Measurements from ENCODE around the gene KRT34. TPM values are rescaled to one million over a fixed set of nuclear protein-coding genes. Genes with fewer than 3 reads are reported as not detected.
A peak's percentile ranks its signal among the peaks of the same experiment; 100 is the strongest.

The KRT34 gene
- total RNA-seq, 4 donors from 2014 or later: not detected

DNA sequence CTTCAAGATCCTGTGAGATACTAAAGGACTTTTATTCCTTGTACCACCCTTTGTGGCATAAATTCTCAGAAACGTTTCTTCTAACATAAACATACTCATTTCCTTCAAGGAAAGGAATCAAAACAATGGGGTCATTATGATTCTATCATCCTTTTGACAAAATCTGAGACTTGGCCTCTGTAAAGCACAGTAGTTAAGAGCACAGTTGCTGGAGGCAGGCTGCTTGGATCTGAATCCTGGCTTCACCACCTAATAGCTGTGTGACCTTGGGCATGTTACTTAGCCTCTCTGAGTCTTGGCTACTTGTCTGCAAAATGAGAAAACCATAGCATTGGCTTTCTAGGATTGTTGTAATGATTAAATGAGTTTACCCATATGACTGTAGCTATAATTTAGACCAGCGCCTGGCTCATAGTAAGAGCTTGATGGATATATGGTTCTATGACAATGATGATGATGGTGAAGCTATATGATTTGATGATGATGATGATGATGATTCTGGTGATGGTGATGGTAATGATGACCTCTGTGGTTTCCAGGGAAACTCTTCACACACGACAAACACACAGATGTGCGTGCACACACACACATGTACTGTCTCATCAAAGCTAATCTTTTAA, 21.4 kb upstream of the KRT34 start:
- Histone ChIP-seq H3K27me3 (no peaks in the 10 kb centered on the region), H3K36me3 (no peaks in the 10 kb centered on the region), H3K27ac (no peak overlapping the region), H3K9me3 (no peaks in the 10 kb centered on the region), H3K4me3 (no peak overlapping the region), H3K4me1 (no peaks in the 10 kb centered on the region)
- DNase-seq (no peak), ATAC-seq (no peak)
- in situ Hi-C loops (cut with MboI; ENCODE audit: low sequenced_read_pairs in 4 of 4): no loop called here
- TF ChIP-seq POLR2A (IDR thresholded peaks at IDR 0.05): no peak
- TF ChIP-seq, protein P1, sequence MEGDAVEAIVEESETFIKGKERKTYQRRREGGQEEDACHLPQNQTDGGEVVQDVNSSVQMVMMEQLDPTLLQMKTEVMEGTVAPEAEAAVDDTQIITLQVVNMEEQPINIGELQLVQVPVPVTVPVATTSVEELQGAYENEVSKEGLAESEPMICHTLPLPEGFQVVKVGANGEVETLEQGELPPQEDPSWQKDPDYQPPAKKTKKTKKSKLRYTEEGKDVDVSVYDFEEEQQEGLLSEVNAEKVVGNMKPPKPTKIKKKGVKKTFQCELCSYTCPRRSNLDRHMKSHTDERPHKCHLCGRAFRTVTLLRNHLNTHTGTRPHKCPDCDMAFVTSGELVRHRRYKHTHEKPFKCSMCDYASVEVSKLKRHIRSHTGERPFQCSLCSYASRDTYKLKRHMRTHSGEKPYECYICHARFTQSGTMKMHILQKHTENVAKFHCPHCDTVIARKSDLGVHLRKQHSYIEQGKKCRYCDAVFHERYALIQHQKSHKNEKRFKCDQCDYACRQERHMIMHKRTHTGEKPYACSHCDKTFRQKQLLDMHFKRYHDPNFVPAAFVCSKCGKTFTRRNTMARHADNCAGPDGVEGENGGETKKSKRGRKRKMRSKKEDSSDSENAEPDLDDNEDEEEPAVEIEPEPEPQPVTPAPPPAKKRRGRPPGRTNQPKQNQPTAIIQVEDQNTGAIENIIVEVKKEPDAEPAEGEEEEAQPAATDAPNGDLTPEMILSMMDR (IDR thresholded peaks at IDR 0.05 in 4 of 5, conservative IDR thresholded peaks at IDR 0.05 in 1 of 5): no peak
- intact Hi-C loops (cut with DNase I; ENCODE audit: low total_unique reads): no loop called here

DNA sequence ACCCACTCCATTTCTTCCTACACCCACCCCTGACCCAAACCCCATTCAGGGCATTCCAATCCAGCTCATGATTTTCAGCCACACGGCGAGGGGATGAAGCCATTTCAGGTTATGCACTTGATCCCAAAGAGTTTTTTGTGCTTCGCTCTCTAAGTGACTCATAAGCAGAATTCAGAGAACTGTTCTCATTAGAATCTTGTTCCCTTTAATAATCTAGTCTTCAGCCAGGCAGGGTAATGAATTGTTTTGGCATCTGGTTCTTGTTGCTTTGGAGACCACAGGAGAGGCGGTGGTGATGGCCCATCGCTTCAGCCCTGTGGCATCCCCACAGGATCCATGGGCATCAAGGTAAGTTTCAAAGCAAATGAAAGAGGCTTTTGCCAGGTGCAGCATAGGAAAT, 20.1 kb upstream of the KRT34 start:
- Histone ChIP-seq H3K36me3 (no peaks in the 10 kb centered on the region), H3K4me3 (no peak overlapping the region), H3K27ac (no peak overlapping the region), H3K4me1 (no peaks in the 10 kb centered on the region), H3K9me3 (no peaks in the 10 kb centered on the region), H3K27me3 (no peaks in the 10 kb centered on the region)
- in situ Hi-C loops (cut with MboI; ENCODE audit: low sequenced_read_pairs in 4 of 4) (no loop called here), intact Hi-C loops (cut with DNase I; ENCODE audit: low total_unique reads) (no loop called here)
- TF ChIP-seq, protein P1 (IDR thresholded peaks at IDR 0.05 in 4 of 5, conservative IDR thresholded peaks at IDR 0.05 in 1 of 5): no peak
- no peak for TF ChIP-seq POLR2A (IDR thresholded peaks at IDR 0.05)
- no peak for DNase-seq
- no peak for ATAC-seq

DNA sequence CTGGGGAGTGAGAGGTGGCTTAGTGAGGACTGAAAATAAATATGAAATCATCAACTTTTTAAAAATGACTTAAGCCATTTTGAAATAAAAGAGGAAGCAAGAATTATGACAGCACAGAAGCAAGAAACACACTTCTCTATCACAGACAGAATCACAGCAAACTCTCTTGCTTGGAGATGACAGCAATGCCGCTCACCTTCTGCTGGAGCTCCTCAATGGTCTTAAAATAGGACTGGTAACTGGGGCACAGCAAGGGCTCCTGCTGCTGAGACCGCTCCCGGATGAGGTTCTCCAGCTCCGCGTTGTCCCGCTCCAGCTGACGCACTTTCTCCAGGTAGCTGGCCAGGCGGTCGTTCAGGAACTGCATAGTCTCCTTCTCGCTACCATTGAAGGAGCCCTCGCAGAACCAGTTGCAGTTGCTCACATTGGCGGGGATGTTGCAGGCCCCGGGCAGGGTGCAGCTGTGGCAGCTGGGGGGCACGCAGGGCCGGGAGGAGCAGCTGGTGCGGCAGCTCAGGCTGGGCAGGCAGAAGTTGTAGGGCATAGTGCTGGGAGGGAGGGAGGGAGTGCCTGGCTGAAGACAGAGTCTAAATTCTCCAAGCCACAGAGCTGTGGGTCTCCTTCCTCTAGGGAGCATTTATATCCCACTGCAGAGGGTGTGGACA, 15.0 kb upstream of the KRT34 start, which contains the start of gene KRT31:
Gene KRT31, minus strand, starts transcription at position 613 of the 665 bp plus-strand sequence. Its CDS starts 69 bp downstream, at position 544.
- no peaks in the 10 kb centered on the region for H3K9me3 ChIP-seq
- in situ Hi-C loops (cut with MboI; ENCODE audit: low sequenced_read_pairs in 4 of 4) (no loop called here), intact Hi-C loops (cut with DNase I; ENCODE audit: low total_unique reads) (no loop called here)
- H3K27ac ChIP-seq: no peak within 1 kb of the TSS
- DNase-seq: no peak
- no peak for TF ChIP-seq POLR2A (IDR thresholded peaks at IDR 0.05)
- TF ChIP-seq, protein P1 (IDR thresholded peaks at IDR 0.05 in 4 of 5, conservative IDR thresholded peaks at IDR 0.05 in 1 of 5): no peak
- H3K4me3 ChIP-seq: peak within 1 kb of the TSS in 1 of 4 donors; percentile 36
- peaks cover 0 to 11% of the 10 kb centered on the region in 2 donors for H3K4me1 ChIP-seq
- peak; percentile 46 to 66 for ATAC-seq
- H3K36me3 ChIP-seq: no peaks in the 10 kb centered on the region
- no peaks in the 10 kb centered on the region for H3K27me3 ChIP-seq

DNA sequence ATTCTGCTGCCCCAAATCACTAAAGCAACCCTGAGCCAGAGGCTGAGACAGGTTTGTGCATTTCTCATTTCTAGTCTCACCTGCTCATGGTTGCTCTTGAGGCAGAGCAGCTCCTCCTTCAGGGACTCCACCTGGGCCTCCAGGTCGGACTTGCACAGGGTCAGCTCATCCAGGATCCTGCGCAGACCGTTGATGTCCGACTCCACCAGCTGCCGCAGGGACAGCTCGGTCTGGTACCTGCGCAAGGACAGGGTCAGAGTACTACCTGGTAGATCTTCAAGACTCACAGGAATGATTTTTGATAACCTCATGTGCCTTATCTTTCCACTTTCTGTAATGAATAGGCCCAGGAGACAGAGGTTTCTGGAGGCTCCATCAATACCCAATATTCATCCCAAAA, 14.2 kb upstream of the KRT34 start:
- Histone ChIP-seq H3K4me1 (peaks cover 0 to 11% of the 10 kb centered on the region in 2 donors), H3K9me3 (no peaks in the 10 kb centered on the region), H3K36me3 (no peaks in the 10 kb centered on the region), H3K27ac (no peak overlapping the region), H3K4me3 (no peak overlapping the region), H3K27me3 (no peaks in the 10 kb centered on the region)
- in situ Hi-C loops (cut with MboI; ENCODE audit: low sequenced_read_pairs in 4 of 4) (no loop called here), intact Hi-C loops (cut with DNase I; ENCODE audit: low total_unique reads) (no loop called here)
- DNase-seq: no peak
- TF ChIP-seq POLR2A (IDR thresholded peaks at IDR 0.05): no peak
- TF ChIP-seq, protein P1 (IDR thresholded peaks at IDR 0.05 in 4 of 5, conservative IDR thresholded peaks at IDR 0.05 in 1 of 5): no peak
- ATAC-seq: no peak
